A549 treated with Mapracorat at 1 μM for 4 hours (cell line): Measurements from ENCODE around the gene PFDN1. TPM values are rescaled to one million over a fixed set of nuclear protein-coding genes. Genes with fewer than 3 reads are reported as not detected.

Experiments
- total RNA-seq: library from RNA; stranded (reverse); fragments of 200-300 nt; extraction: Qiagen RNA extraction; gene quantifications from 5 replicates; pipeline ENCODE4 v1.2.3, GENCODE V29; 2022

Gene PFDN1
- 89.7 to 118 TPM (median 91.5 TPM) in 5 replicates for total RNA-seq

GRCh38 chr5:140302786-140303639 lies at the start of gene PFDN1:
Gene PFDN1 (minus strand): TSS chr5:140303101. CDS start chr5:140303073, 28 bp downstream.

GRCh38 chr5:140346348-140347221 lies 43.7 kb upstream of the PFDN1 start, which contains the start of gene HBEGF:
Gene HBEGF (minus strand): TSS chr5:140346603. CDS start chr5:140346328, 275 bp downstream.

Other genes starting within 250 kb of the PFDN1 start
- gene PURA, start 189.0 kb downstream of the PFDN1 start, total RNA-seq: 4.4 to 5.3 TPM (median 5.0 TPM) in 5 replicates
- 0.55 to 1.0 TPM (median 0.79 TPM) in 5 replicates for gene IGIP, start 177.2 kb downstream of the PFDN1 start, total RNA-seq
- gene CYSTM1, start 127.9 kb downstream of the PFDN1 start, total RNA-seq: 149 to 258 TPM (median 171 TPM) in 5 replicates
- gene HBEGF, start 43.5 kb upstream of the PFDN1 start, total RNA-seq: 6.0 to 7.3 TPM (median 7.2 TPM) in 5 replicates
- 0.05 to 0.08 TPM in 2 of 5 replicates, not detected in the others for gene SLC4A9, start 57.1 kb upstream of the PFDN1 start, total RNA-seq
- 46.2 to 52.4 TPM (median 47.8 TPM) in 5 replicates for gene ANKHD1, start 98.7 kb upstream of the PFDN1 start, total RNA-seq
- 1.3 to 2.8 TPM (median 1.9 TPM) in 5 replicates for gene EIF4EBP3, start 244.6 kb upstream of the PFDN1 start, total RNA-seq